HAP-1 (cell line): ENCODE measurements around the gene SNX14.
A peak's percentile ranks its signal among the peaks of the same experiment; 100 is the strongest.
"Not testable (repeated sequence)": the region's sequence is repeated elsewhere in the genome, so short reads cannot be mapped to it uniquely, and the experiment has no call there.

ENCODE experiments used
- DNase-seq, 2 experiments: peaks; one replicate each; pipeline ENCODE4 v3.0.0-alpha.2; 2016 to 2020; ENCODE audit warnings: low spot score in 2 of 2
- H3K27me3 ChIP-seq: fragments of 250-450 bp; sonication (Bioruptor Pico); 2 replicates; pipeline ENCODE4 v1.5.1; 2020; ENCODE audit warnings: low read depth, mild to moderate bottlenecking, moderate library complexity
- H3K36me3 ChIP-seq: fragments of 250-450 bp; sonication (Bioruptor Pico); replicated peaks from 2 replicates; pipeline ENCODE4 v1.5.1; 2020; ENCODE audit warnings: mild to moderate bottlenecking
- H3K4me1 ChIP-seq: fragments of 250-450 bp; sonication (Bioruptor Pico); 2 replicates; pipeline ENCODE4 v1.5.1; 2020; ENCODE audit warnings: mild to moderate bottlenecking
- H3K4me3 ChIP-seq: fragments of 250-450 bp; sonication (Bioruptor Pico); 2 replicates; pipeline ENCODE4 v1.5.1; 2020; ENCODE audit warnings: mild to moderate bottlenecking, moderate library complexity
- H3K9me3 ChIP-seq: fragments of 250-450 bp; sonication (Bioruptor Pico); 2 replicates; pipeline ENCODE4 v1.5.1; 2020; ENCODE audit warnings: mild to moderate bottlenecking, moderate library complexity
- in situ Hi-C: fragments of 300-500 bp; cut with MboI; formaldehyde crosslinking; loops from 3 replicates; pipeline ENCODE4 v1.14.3; 2020; ENCODE audit warnings: low sequenced_read_pairs, inconsistent platforms, mixed read lengths

The SNX14 gene, protein sequence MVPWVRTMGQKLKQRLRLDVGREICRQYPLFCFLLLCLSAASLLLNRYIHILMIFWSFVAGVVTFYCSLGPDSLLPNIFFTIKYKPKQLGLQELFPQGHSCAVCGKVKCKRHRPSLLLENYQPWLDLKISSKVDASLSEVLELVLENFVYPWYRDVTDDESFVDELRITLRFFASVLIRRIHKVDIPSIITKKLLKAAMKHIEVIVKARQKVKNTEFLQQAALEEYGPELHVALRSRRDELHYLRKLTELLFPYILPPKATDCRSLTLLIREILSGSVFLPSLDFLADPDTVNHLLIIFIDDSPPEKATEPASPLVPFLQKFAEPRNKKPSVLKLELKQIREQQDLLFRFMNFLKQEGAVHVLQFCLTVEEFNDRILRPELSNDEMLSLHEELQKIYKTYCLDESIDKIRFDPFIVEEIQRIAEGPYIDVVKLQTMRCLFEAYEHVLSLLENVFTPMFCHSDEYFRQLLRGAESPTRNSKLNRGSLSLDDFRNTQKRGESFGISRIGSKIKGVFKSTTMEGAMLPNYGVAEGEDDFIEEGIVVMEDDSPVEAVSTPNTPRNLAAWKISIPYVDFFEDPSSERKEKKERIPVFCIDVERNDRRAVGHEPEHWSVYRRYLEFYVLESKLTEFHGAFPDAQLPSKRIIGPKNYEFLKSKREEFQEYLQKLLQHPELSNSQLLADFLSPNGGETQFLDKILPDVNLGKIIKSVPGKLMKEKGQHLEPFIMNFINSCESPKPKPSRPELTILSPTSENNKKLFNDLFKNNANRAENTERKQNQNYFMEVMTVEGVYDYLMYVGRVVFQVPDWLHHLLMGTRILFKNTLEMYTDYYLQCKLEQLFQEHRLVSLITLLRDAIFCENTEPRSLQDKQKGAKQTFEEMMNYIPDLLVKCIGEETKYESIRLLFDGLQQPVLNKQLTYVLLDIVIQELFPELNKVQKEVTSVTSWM

DNA sequence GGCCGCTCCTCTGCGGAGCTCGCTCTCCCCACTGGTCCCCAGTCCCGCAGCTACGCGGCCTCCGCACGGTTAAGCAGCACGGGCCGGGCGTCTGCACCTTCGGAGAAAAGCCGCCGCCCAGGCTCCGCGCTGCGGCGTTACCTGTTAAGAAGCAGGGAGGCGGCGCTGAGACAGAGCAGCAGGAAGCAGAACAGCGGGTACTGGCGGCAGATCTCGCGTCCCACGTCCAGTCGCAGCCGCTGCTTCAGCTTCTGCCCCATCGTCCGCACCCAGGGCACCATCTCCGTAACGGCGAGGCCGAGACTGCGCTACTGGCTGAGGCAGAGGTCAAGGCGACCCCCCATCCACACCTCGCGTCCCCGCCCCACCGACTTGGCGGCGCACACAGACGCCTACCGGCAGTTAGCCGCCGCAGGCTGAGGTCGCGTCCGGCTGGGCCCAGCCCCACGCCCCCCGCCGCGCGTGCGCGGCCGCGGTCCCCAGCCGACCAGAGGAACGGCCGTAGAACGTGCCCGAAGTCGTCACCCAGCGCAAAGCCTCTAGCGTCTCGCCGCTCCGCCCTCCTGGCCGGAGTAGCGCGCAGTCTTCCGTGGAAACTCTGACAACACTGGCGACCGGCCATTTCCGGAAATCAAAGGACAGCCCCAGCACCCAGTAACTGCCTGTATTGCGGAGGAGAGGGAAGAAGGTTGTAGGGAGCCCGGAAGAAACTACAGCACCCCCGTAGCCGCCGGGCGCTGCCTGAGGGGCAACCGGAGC is at the start of gene SNX14:
Gene SNX14, minus strand, starts transcription at position 421 of the 759 bp plus-strand sequence. Its CDS starts 140 bp downstream, at position 281.
- Histone ChIP-seq H3K4me3 (peak within 1 kb of the TSS; percentile 70), H3K27me3 (no peaks in the 10 kb centered on the region), H3K9me3 (no peaks in the 10 kb centered on the region), H3K4me1 (peaks cover 5% of the 10 kb centered on the region), H3K36me3 (no peaks in the 10 kb centered on the region)
- DNase-seq = peak; percentile 65 to 89
- in situ Hi-C loops = no loop called here

DNA sequence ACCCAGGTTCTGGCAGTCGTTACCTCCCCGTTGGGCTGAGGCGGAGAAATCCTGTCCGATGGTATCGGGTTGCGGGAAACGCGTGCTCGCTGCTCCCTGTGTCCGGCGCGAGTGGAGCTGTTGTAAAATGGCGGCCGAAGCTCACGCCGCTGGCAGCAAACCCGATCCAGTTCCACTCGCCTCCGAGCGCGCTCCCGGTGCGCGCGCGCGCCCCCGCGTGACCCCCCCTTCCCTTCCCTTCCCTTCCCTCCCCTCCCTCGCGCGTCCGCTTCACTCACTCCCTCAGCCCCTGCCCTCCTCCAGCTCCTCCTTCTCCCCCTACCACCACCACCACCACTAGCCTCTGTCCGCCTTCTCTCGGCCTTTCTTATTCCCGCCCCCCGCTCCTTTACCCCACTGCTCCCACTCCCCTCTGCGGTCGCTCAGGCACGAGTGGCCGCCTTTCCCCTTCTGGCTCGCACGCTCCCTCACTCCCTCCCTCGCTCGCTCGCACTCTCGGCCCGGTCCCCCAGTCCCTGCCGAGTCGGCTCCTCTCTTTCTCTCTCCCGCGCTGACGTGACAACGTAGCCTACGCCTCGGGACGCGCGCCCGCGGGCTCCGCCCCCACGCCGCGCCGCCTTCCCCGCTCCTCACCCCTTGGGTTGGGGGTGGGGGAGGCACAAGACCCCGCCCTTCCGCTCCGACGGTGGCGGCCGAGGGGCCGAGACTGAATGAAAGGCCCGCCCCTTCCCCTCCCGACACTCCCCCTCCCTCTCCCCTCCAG is 49.3 kb upstream of the SNX14 start, which contains the start of gene SYNCRIP:
Gene SYNCRIP, minus strand, starts transcription at position 113 of the 763 bp plus-strand sequence. CDS start 1,447 bp downstream, outside the sequence.
- DNase-seq = peak; percentile 96 to 99
- Histone ChIP-seq H3K4me3 (peak within 1 kb of the TSS; percentile 99), H3K36me3 (peaks cover 43% of the 10 kb centered on the region), H3K4me1 (peaks cover 29% of the 10 kb centered on the region), H3K9me3 (0 out of 2 replicates have a peak, but pooled peaks cover 3% of the 10 kb centered on the region), H3K27me3 (no peaks in the 10 kb centered on the region; the same call in 1 of the 2 replicates)
- in situ Hi-C loops = loop anchor here (5.0 kb wide), 1 partner anchor 34 kb away; no protein-coding TSS in a partner anchor

DNA sequence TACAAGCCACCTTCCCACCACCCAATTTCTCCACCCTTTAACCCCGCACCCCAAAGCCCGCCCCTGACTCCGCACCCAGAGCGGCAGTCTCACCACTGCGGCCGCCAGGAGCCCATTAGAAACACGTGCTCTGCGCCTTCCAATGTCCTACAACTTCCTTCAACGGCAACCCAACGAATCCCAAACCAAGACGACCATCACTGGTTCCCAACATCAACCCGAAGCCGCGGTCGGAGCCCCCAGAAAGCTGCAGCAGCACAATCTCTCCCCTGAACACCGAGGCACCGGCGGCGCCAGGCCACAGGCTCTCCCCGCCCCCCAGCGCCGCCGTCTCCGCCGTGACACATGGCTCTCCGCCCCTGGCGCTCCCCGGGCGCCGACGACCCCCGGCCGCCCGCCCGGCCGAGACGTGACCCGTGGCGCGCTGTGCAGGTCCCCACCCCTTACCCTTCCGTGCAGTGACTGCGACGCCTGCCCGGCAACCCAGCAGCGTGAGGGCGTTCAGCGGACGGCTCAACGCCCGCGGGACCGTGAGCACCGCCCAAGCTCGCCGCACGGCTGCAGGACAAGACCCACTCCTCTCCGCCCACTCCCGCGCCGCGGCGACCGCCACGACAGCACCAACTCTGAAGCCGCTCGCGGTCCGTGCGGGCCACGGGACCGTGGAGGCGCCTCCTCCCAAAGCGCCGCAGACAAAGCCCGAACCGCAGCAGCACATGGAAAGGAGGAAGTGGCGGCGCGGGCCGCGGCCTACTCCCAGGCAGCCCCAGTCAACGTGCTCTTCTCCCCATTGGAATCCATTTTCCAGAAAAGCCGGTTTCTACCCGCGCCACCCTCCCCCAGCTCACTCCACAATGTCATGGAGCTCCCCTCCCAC is 48.5 kb upstream of the SNX14 start:
- DNase-seq = peak; percentile 8 to 60
- peaks cover 37% of the 10 kb centered on the region for H3K4me1 ChIP-seq
- H3K4me3 ChIP-seq = peak overlapping the region; percentile 99
- H3K9me3 ChIP-seq = 0 out of 2 replicates have a peak, but pooled peaks cover 3% of the 10 kb centered on the region
- H3K27me3 ChIP-seq = no peaks in the 10 kb centered on the region; the same call in 1 of the 2 replicates
- in situ Hi-C loops = loop anchor here (5.0 kb wide), 1 partner anchor 35 kb away; no protein-coding TSS in a partner anchor
- H3K36me3 ChIP-seq = peaks cover 52% of the 10 kb centered on the region

DNA sequence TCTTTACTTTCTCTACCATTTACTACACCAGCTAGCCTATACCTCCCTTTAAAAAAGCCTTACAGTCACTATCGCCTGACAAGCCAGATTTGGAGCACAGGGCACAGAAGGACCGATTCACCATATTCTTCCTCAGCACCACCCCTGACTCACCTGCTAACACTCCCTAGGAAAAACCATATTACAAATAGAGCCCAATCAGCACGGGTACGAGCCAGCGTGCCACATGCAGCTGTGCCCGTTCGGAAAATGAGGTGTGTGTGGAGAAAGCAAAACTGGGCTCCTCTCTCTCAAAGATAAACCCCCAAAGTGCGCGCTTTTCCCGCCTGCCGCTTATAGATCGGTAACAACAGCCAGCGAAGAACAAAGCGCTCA is 47.9 kb upstream of the SNX14 start:
- H3K27me3 ChIP-seq = no peaks in the 10 kb centered on the region; the same call in 1 of the 2 replicates
- H3K9me3 ChIP-seq = 0 out of 2 replicates have a peak, but pooled peaks cover 3% of the 10 kb centered on the region
- peak overlapping the region; percentile 99 for H3K4me3 ChIP-seq
- in situ Hi-C loops = loop anchor here (5.0 kb wide), 1 partner anchor 36 kb away; no protein-coding TSS in a partner anchor
- peaks cover 58% of the 10 kb centered on the region for H3K36me3 ChIP-seq
- no peak for DNase-seq
- H3K4me1 ChIP-seq = peaks cover 38% of the 10 kb centered on the region

DNA sequence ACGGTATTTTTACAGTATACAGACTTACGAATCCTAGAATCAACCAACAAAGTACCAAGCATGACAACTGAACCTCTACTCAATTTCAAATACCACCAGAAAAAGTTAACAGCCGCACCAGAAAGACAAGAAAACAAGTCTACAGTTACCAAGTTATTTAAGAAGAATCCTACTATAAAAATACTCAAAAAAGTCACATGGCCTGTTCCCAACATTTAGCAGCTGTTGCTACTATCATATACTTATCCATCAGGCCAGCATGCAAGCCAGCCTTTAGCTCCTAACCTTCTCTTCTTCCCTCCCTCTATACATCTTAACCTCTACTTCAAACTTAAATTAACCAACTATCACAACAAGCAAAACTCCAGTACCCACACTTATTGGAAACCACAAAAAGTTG is 47.2 kb upstream of the SNX14 start:
- DNase-seq = no peak
- Histone ChIP-seq H3K4me1 (peaks cover 38% of the 10 kb centered on the region), H3K4me3 (peak overlapping the region; percentile 99), H3K9me3 (0 out of 2 replicates have a peak, but pooled peaks cover 3% of the 10 kb centered on the region), H3K36me3 (peaks cover 64% of the 10 kb centered on the region), H3K27me3 (no peaks in the 10 kb centered on the region; the same call in 1 of the 2 replicates)
- in situ Hi-C loops = loop anchor here (5.0 kb wide), 1 partner anchor 36 kb away; no protein-coding TSS in a partner anchor

DNA sequence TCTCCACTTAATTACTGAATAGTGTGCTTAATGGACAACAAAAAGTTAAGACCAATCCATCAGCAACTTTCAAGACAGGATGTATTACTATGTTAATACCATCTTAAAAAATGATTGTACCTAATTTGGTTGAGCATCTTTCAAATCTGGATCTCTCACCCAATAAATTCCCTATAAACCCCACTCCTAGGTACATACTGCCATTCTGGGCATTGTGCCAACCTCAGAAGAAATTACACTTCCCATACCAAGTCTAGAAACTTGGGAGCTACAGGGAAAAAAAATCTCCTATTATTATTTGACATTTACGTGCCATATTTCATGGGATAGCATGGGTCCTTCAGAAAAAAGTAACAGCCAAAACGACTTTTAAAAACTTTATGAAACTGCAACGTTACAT is 43.9 kb upstream of the SNX14 start:
- Histone ChIP-seq H3K4me1 (peaks cover 30% of the 10 kb centered on the region), H3K4me3 (no peak overlapping the region), H3K27me3 (no peaks in the 10 kb centered on the region; the same call in 1 of the 2 replicates), H3K36me3 (peaks cover 95% of the 10 kb centered on the region), H3K9me3 (no peaks in the 10 kb centered on the region)
- DNase-seq = peak in 1 of 2 experiments; percentile 26
- in situ Hi-C loops = no loop called here

DNA sequence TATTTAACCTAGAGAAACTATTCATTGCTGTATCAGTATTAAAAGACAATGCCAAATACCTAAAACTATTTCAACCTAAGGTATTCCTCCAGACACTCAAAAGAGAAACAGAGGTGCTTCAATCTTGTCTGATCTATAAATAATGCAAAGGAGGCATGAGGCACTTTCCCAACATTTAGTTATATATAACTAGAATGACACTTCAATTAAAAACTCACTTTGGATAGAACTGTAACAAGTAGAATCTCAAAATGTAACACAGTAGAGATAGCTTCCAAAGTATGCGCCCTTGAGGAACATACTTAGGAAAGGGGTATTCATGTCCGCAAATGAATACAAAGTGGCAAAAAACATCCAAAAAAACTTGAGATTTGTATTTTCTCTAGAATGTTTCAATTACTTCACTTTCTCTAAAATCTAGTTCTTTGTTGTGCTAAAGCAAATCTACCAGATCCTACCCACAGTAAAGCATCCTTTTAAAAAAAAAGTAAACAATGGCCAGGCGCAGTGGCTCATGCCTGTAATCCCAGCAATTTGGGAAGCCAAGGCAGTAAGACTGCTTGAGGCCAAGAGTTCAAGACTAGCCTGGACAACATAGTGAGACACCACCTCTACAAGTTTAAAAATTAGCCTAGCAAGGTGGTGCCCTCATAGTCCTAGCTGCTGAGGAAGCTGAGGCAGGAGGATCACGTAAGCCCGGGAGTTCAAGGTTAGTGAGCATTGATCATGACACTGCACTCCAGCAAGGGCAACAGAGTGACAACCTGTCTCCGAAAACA is 38.7 kb upstream of the SNX14 start:
- DNase-seq = no peak
- Histone ChIP-seq H3K9me3 (no peaks in the 10 kb centered on the region), H3K4me1 (peaks cover 3% of the 10 kb centered on the region), H3K36me3 (peaks cover 98% of the 10 kb centered on the region), H3K4me3 (no peak overlapping the region), H3K27me3 (no peaks in the 10 kb centered on the region)
- in situ Hi-C loops = no loop called here

DNA sequence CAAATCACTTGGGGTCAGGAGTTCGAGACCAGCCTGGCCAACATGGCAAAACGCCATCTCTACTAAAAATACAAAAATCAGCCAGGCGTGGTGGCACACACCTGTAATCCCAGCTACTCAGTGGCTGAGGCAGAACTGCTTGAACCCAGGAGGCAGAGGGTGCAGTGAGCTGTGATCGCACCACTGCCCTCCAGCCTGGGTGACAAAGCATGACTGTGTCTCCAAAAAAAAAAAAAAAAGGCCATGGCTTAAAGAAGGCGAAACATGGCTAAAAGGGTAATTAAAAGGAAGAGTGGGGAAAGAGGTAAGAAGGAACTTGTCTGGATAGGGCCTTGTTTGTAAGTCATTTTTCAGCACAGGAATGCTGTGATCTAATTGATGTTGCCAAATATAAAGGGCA is 37.5 kb upstream of the SNX14 start:
- H3K9me3 ChIP-seq, H3K4me1 ChIP-seq, H3K4me3 ChIP-seq, H3K27me3 ChIP-seq, DNase-seq, in situ Hi-C loops: not testable (repeated sequence)
- H3K36me3 ChIP-seq = peaks cover 99% of the 10 kb centered on the region

DNA sequence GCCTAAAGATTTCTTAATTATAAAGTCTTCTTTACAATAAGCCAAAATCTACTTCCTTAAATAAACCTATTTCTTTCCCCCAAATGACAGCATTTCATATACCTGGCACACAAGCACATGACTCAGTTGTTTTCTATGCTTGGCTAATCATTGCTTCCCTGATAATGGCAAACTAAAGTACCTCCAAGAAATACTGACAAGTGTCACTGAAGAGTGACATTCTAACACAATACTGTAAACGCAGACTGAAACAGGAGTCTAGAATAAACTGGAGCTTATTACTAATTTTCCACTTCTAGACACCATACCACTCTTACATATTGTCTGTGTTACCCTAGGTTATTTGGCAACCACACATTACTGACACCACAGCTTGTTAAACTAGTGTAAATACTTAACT is 34.7 kb upstream of the SNX14 start:
- in situ Hi-C loops = no loop called here
- H3K4me3 ChIP-seq = no peak overlapping the region
- 0 out of 2 replicates have a peak, but pooled peaks cover 2% of the 10 kb centered on the region for H3K4me1 ChIP-seq
- peaks cover 98% of the 10 kb centered on the region for H3K36me3 ChIP-seq
- H3K9me3 ChIP-seq = no peaks in the 10 kb centered on the region
- H3K27me3 ChIP-seq = no peaks in the 10 kb centered on the region
- DNase-seq = no peak

DNA sequence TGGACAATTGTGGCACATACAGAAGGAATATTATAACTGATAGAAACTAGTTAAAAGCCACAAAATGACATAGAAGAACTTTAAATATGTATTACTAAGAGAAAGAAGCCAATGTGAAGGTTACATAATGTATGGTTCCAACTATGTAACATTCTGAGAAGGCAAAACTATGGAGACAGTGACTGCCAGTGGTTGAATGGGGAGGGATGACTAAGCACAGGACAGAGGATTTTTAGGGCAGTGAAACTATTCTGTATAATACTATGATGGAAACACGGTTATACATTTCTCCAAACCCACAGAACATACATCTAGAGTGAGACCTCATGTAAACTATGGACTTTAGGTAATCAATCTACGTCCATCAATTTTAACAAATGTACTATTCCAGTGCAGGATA is 26.6 kb upstream of the SNX14 start:
- Histone ChIP-seq H3K4me1 (no peaks in the 10 kb centered on the region), H3K4me3 (no peak overlapping the region), H3K9me3 (no peaks in the 10 kb centered on the region), H3K36me3 (peaks cover 94% of the 10 kb centered on the region), H3K27me3 (no peaks in the 10 kb centered on the region)
- no peak for DNase-seq
- in situ Hi-C loops = no loop called here

DNA sequence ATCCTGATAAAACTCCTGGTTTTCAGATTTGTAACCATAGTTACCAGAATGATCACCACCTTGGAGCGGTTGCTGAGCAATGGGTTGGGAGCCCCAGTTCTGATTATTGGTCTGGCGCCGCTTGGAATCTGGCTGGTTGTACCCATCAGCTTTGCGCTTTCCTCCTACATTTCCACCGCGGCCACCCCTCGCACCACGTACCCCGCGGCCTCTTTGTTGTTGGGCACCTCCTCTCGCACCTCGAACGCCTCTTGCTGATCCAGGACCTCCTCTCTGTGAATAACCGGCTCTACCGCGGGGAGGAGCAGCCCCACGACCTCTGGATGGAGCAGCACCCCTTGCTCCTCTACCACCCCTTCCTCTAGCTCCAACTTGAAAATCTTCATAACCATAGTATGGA is 21.1 kb upstream of the SNX14 start:
- Histone ChIP-seq H3K36me3 (peaks cover 96% of the 10 kb centered on the region), H3K27me3 (no peaks in the 10 kb centered on the region)
- in situ Hi-C loops = no loop called here

More for the DNA sequence above, 21.1 kb upstream of the SNX14 start:
- H3K4me1 ChIP-seq = no peaks in the 10 kb centered on the region
- DNase-seq = no peak
- H3K4me3 ChIP-seq = no peak overlapping the region
- H3K9me3 ChIP-seq = no peaks in the 10 kb centered on the region
